GM12874 (cell line): Measurements from ENCODE around the gene PTPRN2.

Source experiments
- TF ChIP-seq, protein P1 (sequence below): IDR thresholded peaks from 2 replicates; pipeline ENCODE4 v1.5.1; 2011; ENCODE audit warnings: low read depth, mild to moderate bottlenecking, control low read depth, low read length, moderate library complexity; ENCODE audit not compliant: insufficient read depth

Gene PTPRN2

DNA sequence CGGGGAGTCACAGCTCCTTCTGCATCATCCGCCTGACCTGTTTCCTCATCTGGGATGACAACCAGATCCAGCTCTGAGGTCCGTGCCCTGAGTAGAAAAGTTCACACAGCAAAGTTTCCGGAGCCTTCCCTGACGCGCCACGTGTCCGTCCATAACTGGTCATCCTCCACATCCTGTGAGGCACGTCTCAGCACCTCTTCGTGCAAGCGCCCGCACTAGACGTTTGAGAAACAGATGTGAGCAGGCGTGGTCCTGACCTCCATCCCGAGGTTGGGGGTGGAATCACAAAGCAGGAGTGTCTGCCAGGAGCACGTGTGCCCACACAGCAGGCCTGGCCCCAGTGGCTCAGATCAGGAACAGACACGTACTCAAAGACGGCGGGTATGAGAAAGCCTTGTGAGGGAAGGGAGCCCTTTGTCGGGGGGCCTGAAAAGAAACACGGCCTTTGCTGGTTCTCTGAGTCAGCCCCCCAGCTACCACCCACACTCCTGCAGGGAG lies 730.0 kb downstream of the PTPRN2 start:
- TF ChIP-seq, protein P1, sequence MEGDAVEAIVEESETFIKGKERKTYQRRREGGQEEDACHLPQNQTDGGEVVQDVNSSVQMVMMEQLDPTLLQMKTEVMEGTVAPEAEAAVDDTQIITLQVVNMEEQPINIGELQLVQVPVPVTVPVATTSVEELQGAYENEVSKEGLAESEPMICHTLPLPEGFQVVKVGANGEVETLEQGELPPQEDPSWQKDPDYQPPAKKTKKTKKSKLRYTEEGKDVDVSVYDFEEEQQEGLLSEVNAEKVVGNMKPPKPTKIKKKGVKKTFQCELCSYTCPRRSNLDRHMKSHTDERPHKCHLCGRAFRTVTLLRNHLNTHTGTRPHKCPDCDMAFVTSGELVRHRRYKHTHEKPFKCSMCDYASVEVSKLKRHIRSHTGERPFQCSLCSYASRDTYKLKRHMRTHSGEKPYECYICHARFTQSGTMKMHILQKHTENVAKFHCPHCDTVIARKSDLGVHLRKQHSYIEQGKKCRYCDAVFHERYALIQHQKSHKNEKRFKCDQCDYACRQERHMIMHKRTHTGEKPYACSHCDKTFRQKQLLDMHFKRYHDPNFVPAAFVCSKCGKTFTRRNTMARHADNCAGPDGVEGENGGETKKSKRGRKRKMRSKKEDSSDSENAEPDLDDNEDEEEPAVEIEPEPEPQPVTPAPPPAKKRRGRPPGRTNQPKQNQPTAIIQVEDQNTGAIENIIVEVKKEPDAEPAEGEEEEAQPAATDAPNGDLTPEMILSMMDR: no peak

DNA sequence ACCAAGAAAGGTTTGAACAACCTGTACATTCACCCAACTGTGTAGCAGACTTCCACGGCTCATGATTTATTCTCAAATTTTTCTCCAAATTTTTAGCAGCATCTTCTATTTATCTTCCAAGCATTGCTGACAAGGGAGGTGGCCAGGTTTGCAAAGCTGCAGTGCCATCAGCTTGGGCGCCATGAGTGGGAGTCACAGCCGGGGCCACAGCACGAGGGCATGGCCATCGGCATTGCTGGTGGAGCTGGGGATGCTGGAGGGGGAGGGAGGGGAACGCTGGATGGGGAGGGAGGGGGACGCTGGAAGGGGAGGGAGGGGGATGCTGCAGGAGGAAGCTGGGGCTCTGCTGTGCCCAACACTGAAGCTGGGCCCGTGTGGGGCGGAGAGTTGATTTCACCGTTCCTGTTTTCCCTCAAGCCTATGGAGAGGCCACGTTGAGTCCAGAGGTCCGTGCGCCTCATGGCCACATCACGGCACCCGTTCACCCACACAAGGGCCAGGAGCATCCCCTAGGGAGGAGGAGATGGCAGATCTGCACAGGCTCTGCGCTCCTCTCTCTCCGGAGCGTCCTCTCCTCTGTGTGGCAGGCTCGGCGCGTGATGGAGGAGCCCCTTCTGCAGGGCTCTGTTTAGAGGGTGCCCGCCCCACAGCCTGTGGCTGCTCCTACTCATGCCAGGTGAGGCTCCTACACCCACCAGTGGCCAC lies 730.6 kb downstream of the PTPRN2 start:
- TF ChIP-seq, protein P1: no peak

DNA sequence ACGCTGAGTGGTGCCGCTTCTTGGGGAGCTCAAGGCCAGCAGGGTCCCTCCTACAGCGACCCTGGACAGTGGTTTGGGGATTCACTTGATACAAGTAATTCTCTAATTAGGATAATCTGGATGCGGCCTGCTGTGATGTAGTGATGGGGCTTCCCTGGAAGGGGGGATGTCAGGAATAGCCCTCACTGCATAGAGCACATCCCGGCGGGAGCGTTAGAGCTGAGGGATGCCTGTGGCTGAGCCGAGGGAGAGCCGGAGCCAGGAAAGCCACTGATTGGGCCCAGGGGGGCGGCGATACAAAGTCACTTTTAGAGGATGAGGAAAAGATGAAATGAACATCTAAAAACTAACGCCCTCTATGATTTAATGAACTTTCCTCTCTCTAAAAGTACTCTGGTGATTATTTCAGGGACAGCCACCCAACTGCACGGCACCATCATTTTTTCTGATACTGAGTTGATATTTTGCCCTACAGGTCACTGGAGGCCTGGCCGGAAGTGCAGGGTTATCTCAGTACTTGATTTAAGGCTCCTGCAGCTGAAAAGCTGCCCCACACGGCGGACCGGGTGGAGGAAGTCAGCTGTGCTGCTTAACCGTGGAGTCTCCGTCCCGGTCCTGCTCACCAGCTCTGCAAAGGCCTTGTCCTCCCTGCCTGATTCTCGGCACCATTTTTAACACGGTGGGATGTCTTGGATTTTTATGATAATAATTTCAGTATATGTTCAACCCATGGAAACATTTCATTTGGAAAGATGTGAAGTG lies 732.0 kb downstream of the PTPRN2 start:
- TF ChIP-seq, protein P1: no peak

DNA sequence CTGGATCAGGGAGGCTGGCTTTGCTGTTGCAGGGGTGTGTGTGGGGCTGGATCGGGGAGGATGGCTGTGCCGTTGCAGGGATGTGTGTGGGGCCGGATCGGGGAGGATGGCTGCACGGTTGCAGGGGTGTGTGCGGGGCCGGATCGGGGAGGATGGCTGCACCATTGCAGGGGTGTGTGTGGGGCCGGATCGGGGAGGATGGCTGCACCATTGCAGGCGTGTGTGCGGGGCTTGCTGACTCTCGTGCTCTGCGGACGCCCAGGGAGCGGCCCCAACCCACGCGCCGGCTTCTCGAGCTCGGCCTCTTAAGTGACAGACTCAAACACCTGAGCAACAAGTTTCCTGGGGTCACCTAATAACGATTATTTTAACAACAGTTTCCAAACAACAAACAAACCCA lies 732.6 kb downstream of the PTPRN2 start:
- TF ChIP-seq, protein P1: no peak

DNA sequence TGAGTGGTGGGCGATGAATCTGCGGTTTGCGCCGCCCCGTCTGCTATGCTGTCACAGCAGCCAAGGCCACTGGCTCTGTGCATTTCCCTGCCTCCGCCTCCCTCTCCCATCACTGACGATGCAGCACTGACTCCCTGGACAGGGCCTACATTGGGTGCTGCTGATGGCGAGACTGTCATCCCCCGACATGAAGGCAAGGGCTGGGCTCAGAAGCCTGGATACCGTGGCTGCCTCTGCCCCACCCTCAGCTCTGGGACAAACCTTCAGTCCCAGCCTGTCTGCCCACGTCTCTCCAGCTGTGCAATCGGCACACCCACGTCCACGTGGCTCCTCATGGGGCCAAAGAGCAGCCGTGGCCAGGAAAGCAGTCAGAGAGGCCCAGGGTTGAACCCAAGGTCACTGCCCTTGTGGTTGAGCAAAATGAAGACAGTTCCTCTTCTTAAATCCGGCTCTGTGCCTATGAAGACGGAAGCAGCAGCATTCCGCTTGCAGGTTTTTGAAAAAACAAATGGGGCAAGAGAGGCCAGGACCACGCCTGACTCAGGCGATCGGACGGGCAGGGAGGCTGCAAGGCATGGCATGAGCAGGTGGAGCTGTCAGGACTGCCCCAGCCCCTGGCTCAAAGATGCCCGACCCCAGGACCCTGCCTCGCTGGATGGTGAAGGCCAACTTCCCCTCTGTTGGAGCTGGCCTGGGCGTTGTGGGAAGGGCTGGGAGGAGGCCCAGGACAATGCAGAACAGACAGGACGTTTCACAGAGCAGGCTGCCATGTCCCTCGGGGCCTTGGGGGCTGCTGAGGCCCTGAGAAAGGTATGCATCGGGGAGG lies 733.3 kb downstream of the PTPRN2 start:
- TF ChIP-seq, protein P1: no peak

DNA sequence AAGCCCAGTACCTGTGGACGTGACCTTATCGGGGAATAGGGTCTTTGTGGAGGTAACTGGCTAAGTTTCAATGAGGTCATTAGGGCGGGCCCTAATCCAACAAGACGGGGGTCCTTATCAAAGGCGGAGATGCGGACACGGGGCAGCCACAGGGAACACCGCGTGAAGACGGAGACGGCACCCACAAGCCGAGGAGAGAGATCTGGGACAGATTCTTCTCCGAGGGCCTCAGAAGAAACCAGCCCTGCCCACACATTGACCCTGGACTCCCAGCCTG lies 733.9 kb downstream of the PTPRN2 start:
- TF ChIP-seq, protein P1: no peak
